GM12878 (cell line): Measurements from ENCODE around the gene IL22RA2. TPM values are rescaled to one million over a fixed set of nuclear protein-coding genes. Genes with fewer than 3 reads are reported as not detected.
A peak's percentile ranks its signal among the peaks of the same experiment; 100 is the strongest.

Source experiments
- ASH2L ChIP-seq: fragments of 300-600, 200-600 bp; sonication (generic); IDR thresholded peaks from 2 replicates; pipeline ENCODE4 v1.6.1; 2017; ENCODE audit warnings: low read depth, mild to moderate bottlenecking, borderline replicate concordance
- BMI1 ChIP-seq: fragments of 450-650 bp; IDR thresholded peaks from 2 replicates; pipeline ENCODE4 v1.6.1; 2016; ENCODE audit warnings: mild to moderate bottlenecking, moderate library complexity, borderline replicate concordance
- CBFB ChIP-seq: IDR thresholded peaks from 2 replicates; pipeline ENCODE4 v1.6.1; 2016; ENCODE audit warnings: antibody characterized with exemption, low read depth
- CHD4 ChIP-seq: fragments of 200-600 bp; sonication (generic); IDR thresholded peaks from 2 replicates; pipeline ENCODE4 v1.6.1; 2016; ENCODE audit warnings: mild to moderate bottlenecking
- DPF2 ChIP-seq: fragments of 450-650 bp; IDR thresholded peaks from 2 replicates; pipeline ENCODE4 v1.6.1; 2017; ENCODE audit warnings: mild to moderate bottlenecking
- EZH2 ChIP-seq: IDR thresholded peaks from 2 replicates; pipeline ENCODE4 v1.6.1; 2012; ENCODE audit warnings: low read depth, mild to moderate bottlenecking, control low read depth, inconsistent platforms, low read length, borderline replicate concordance; ENCODE audit not compliant: control insufficient read depth
- HDAC6 ChIP-seq: fragments of 200-600 bp; sonication (generic); IDR thresholded peaks from one replicate; pipeline ENCODE4 v1.8.0; 2017; ENCODE audit warnings: antibody characterized with exemption; ENCODE audit not compliant: unreplicated experiment
- IKZF2 ChIP-seq, 2 experiments: fragments of 450-650 bp; IDR thresholded peaks; 2 replicates each; pipeline ENCODE4 v1.6.1; 2017; ENCODE audit warnings: mild to moderate bottlenecking in 2 of 2, moderate library complexity in 2 of 2
- IRF4 ChIP-seq: IDR thresholded peaks from 2 replicates; pipeline ENCODE4 v1.6.1; 2011; ENCODE audit warnings: low read depth, low read length
- KDM1A ChIP-seq: fragments of 200-600 bp; sonication (generic); IDR thresholded peaks from 2 replicates; pipeline ENCODE4 v1.6.1; 2016; ENCODE audit warnings: borderline replicate concordance
- LARP7 ChIP-seq: fragments of 450-650 bp; IDR thresholded peaks from 2 replicates; pipeline ENCODE4 v1.6.1; 2017; ENCODE audit warnings: mild to moderate bottlenecking
- MTA2 ChIP-seq: fragments of 450-650 bp; IDR thresholded peaks from 2 replicates; pipeline ENCODE4 v1.6.1; 2016; ENCODE audit warnings: low read depth, mild to moderate bottlenecking, moderate library complexity
- MXI1 ChIP-seq: fragments of 150-350 bp; IDR thresholded peaks from 2 replicates; pipeline ENCODE4 v1.6.1; 2011; ENCODE audit warnings: low read depth, mild to moderate bottlenecking, inconsistent platforms, low read length, improper control_type of control experiment
- NRF1 ChIP-seq: conservative IDR thresholded peaks from 2 replicates; pipeline ENCODE4 v1.6.1; 2011; ENCODE audit warnings: mild to moderate bottlenecking, low read depth, low read length, improper control_type of control experiment
- POU2F2 ChIP-seq: IDR thresholded peaks from 3 replicates; pipeline ENCODE4 v1.6.1; 2011; ENCODE audit warnings: low read depth, mild to moderate bottlenecking, low read length, borderline replicate concordance
- RB1 ChIP-seq: fragments of 450-650 bp; formaldehyde crosslinking; IDR thresholded peaks from 2 replicates; pipeline ENCODE4 v1.6.1; 2017; ENCODE audit warnings: mild to moderate bottlenecking, borderline replicate concordance
- SPI1 ChIP-seq: IDR thresholded peaks from 2 replicates; pipeline ENCODE4 v1.6.1; 2011; ENCODE audit warnings: low read depth, mild to moderate bottlenecking, low read length, moderate library complexity, borderline replicate concordance; ENCODE audit not compliant: insufficient read depth
- SRF ChIP-seq, 2 experiments: IDR thresholded peaks; 2 replicates each; pipeline ENCODE4 v1.6.1; 2011; ENCODE audit warnings: low read depth in 2 of 2, low read length in 2 of 2, mild to moderate bottlenecking in 1 of 2, moderate library complexity in 1 of 2
- SUZ12 ChIP-seq: fragments of 200-600 bp; sonication (generic); IDR thresholded peaks from one replicate; pipeline ENCODE4 v1.6.1; 2018; ENCODE audit warnings: antibody characterized with exemption, mild to moderate bottlenecking; ENCODE audit not compliant: unreplicated experiment
- TARDBP ChIP-seq: IDR thresholded peaks from 2 replicates; pipeline ENCODE4 v1.6.1; 2016; ENCODE audit warnings: borderline replicate concordance
- TBL1XR1 ChIP-seq: IDR thresholded peaks from 2 replicates; pipeline ENCODE4 v1.6.1; 2012; ENCODE audit warnings: low read depth, low read length, improper control_type of control experiment
- ZBED1 ChIP-seq: IDR thresholded peaks from 2 replicates; pipeline ENCODE4 v1.6.1; 2016; ENCODE audit warnings: borderline replicate concordance
- ZNF207 ChIP-seq: fragments of 450-650 bp; IDR thresholded peaks from 2 replicates; pipeline ENCODE4 v1.6.1; 2014; ENCODE audit warnings: antibody characterized with exemption, mild to moderate bottlenecking, borderline replicate concordance
- ZNF384 ChIP-seq: IDR thresholded peaks from 2 replicates; pipeline ENCODE4 v1.6.1; 2012; ENCODE audit warnings: low read depth, mild to moderate bottlenecking, low read length, improper control_type of control experiment, borderline replicate concordance
- ZZZ3 ChIP-seq: IDR thresholded peaks from 2 replicates; pipeline ENCODE4 v1.6.1; 2011; ENCODE audit warnings: low read depth; ENCODE audit not compliant: control insufficient read depth, insufficient read length
- polyA plus RNA-seq, 11 experiments: library from polyadenylated mRNA; depleted of rRNA in 4 of 11; unstranded in 6 of 11; stranded (reverse) in 5 of 11; fragments of >200 nt; fragmentation: Nextera tagmentation in 4 of 11; fragmentation: Illumina TruSeq in 1 of 11; extraction: Ambion mirVana in 4 of 11; extraction: Trizol in 1 of 11; gene quantifications; 1 replicate in 1 of 11; 2 replicates in 10 of 11; pipeline versions ENCODE4 v1.2.1 to v1.2.3, GENCODE V29; 2011 to 2016; ENCODE audit warnings: inconsistent platforms in 2 of 11, missing spikeins in 2 of 11, low read depth in 1 of 11
- total RNA-seq, 4 experiments: library from RNA; depleted of rRNA in 3 of 4; stranded (reverse); fragments of >200 nt in 3 of 4; fragmentation: Illumina TruSeq in 1 of 4; extraction: Trizol in 1 of 4; gene quantifications; 2 replicates each; pipeline versions ENCODE4 v1.2.1 to v1.2.3, GENCODE V29; 2013 to 2021
- TF ChIP-seq, protein P1 (sequence below): fragments of 450-650 bp; IDR thresholded peaks from 2 replicates; pipeline ENCODE4 v1.6.1; 2017; ENCODE audit warnings: borderline replicate concordance
- TF ChIP-seq, protein P2 (sequence below): fragments of 450-650 bp; IDR thresholded peaks from 2 replicates; pipeline ENCODE4 v1.6.1; 2016; ENCODE audit warnings: mild to moderate bottlenecking
- TF ChIP-seq, protein P3 (sequence below): IDR thresholded peaks from 2 replicates; pipeline ENCODE4 v1.6.1; 2011; ENCODE audit warnings: low read depth, mild to moderate bottlenecking, low read length, moderate library complexity, borderline replicate concordance; ENCODE audit errors: extremely low read depth

Gene IL22RA2
- total and polyA plus RNA-seq, 10 of the 15 experiments (the other 5 are each of a cell fraction or from before 2014, with no cell fraction given) = 0.05 to 0.22 (median 0.09) TPM; not detected in 3

DNA sequence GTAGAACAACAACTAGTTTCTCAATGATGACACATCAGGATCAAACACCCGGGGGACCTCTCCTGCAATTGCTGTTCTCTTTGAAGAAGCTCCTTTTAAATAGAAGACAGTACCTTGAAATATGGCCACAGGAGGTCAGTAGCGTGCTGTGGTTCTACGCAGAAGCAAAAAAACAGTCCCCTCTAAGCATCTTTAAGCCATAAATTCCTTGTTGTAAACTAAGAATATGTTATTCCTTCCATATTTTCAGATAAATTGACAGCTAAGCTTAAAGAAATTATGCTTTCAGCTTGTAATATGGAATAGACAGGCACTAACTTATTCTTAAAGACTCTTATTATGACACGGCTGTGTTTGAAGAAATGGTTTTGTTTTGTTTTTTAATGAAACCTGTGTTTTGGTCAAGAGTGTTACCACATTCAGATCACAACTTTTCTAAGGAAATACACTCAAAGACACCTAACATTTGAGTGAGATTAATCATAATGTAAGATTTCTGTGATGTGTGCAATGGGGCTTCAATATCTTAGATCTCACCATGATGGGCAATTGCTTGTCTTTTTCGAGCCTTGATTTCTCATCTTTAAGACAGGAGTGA lies 78.9 kb downstream of the IL22RA2 start (continued):
- TF ChIP-seq CHD4 = no peak
- no peak for TF ChIP-seq ASH2L
- TF ChIP-seq DPF2 = 0 out of 2 replicates have a peak, but pooled peaks have one; percentile 17
- no peak for TF ChIP-seq EZH2
- TF ChIP-seq IRF4 = no peak
- TF ChIP-seq BMI1 = no peak
- peak; percentile 63 for TF ChIP-seq MTA2
- TF ChIP-seq, protein P1, sequence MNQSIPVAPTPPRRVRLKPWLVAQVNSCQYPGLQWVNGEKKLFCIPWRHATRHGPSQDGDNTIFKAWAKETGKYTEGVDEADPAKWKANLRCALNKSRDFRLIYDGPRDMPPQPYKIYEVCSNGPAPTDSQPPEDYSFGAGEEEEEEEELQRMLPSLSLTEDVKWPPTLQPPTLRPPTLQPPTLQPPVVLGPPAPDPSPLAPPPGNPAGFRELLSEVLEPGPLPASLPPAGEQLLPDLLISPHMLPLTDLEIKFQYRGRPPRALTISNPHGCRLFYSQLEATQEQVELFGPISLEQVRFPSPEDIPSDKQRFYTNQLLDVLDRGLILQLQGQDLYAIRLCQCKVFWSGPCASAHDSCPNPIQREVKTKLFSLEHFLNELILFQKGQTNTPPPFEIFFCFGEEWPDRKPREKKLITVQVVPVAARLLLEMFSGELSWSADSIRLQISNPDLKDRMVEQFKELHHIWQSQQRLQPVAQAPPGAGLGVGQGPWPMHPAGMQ = no peak
- TF ChIP-seq, protein P2, sequence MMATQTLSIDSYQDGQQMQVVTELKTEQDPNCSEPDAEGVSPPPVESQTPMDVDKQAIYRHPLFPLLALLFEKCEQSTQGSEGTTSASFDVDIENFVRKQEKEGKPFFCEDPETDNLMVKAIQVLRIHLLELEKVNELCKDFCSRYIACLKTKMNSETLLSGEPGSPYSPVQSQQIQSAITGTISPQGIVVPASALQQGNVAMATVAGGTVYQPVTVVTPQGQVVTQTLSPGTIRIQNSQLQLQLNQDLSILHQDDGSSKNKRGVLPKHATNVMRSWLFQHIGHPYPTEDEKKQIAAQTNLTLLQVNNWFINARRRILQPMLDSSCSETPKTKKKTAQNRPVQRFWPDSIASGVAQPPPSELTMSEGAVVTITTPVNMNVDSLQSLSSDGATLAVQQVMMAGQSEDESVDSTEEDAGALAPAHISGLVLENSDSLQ = 0 out of 2 replicates have a peak, but pooled peaks have one; percentile 29
- TF ChIP-seq SPI1 = no peak
- no peak for TF ChIP-seq TBL1XR1
- TF ChIP-seq, protein P3, sequence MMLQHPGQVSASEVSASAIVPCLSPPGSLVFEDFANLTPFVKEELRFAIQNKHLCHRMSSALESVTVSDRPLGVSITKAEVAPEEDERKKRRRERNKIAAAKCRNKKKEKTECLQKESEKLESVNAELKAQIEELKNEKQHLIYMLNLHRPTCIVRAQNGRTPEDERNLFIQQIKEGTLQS = no peak
- peak; percentile 71 for TF ChIP-seq ZNF384
- no peak for TF ChIP-seq LARP7
- no peak for TF ChIP-seq SRF (IDR thresholded peaks at IDR 0.05; ENCODE audit: low read depth in 2 of 2, low read length in 2 of 2)
- peak; percentile 67 for TF ChIP-seq CBFB
- peak; percentile 90; the same call in 1 of the 2 replicates for TF ChIP-seq RB1
- no peak for TF ChIP-seq POU2F2
- TF ChIP-seq ZBED1 = 0 out of 2 replicates have a peak, but pooled peaks have one; percentile 72
- TF ChIP-seq ZZZ3 = no peak
- no peak for TF ChIP-seq HDAC6
- TF ChIP-seq TARDBP = no peak
- no peak for TF ChIP-seq KDM1A
- TF ChIP-seq IKZF2 (IDR thresholded peaks at IDR 0.05) = peak; percentile 44 to 49; a peak in 3 of 4 replicates
- no peak for TF ChIP-seq NRF1
- TF ChIP-seq SUZ12 = no peak
- peak; percentile 67; the same call in 1 of the 2 replicates for TF ChIP-seq ZNF207
- TF ChIP-seq MXI1 = no peak
